Uterus (tissue), 4 donors: ENCODE measurements around the gene BPIFA1. TPM values are rescaled to one million over a fixed set of nuclear protein-coding genes. Genes with fewer than 3 reads are reported as not detected.

Source experiments
- DNase-seq, 2 donors: peaks; one replicate each; pipeline ENCODE4 v3.0.0-alpha.2; 2019 to 2020
- H3K27ac ChIP-seq, 2 donors: fragments of 200-600 bp; sonication (generic); 1 replicate in 1 of 2; 2 replicates in 1 of 2; pipeline ENCODE4 v1.5.1; 2016 to 2018
- H3K27me3 ChIP-seq, 2 donors: fragments of 200-600 bp; sonication (generic); one replicate each; pipeline ENCODE4 v1.5.1; 2018 to 2019; ENCODE audit warnings: control low read depth in 1 of 2
- H3K36me3 ChIP-seq, 2 donors: fragments of 200-600 bp; sonication (generic); one replicate each; pipeline ENCODE4 v1.5.1; 2019; ENCODE audit warnings: control low read depth in 1 of 2
- H3K4me1 ChIP-seq, 2 donors: fragments of 200-600 bp; sonication (generic); one replicate each; pipeline ENCODE4 v1.5.1; 2018 to 2019; ENCODE audit warnings: control low read depth in 1 of 2
- H3K4me3 ChIP-seq, 2 donors: fragments of 200-600 bp; sonication (generic); 1 replicate in 1 of 2; 2 replicates in 1 of 2; pipeline ENCODE4 v1.5.1; 2018 to 2019; ENCODE audit warnings: mild to moderate bottlenecking in 1 of 2
- H3K9me3 ChIP-seq, 2 donors: fragments of 200-600 bp; sonication (generic); one replicate each; pipeline ENCODE4 v1.5.1; 2019; ENCODE audit warnings: control low read depth in 1 of 2
- POLR2A ChIP-seq, 2 donors: fragments of 450-650 bp; IDR thresholded peaks; one replicate each; pipeline ENCODE4 v1.6.1; 2016; ENCODE audit warnings: antibody characterized with exemption in 2 of 2, mild to moderate bottlenecking in 1 of 2, moderate library complexity in 1 of 2
- intact Hi-C: fragments of 100-400 bp; cut with DNase I; formaldehyde crosslinking; loops from one replicate; pipeline ENCODE4 v1.15.1; 2023; ENCODE audit warnings: low total_unique reads
- total RNA-seq, 4 donors: library from RNA; depleted of rRNA in 3 of 4; stranded (reverse); fragments of >200 nt in 3 of 4; gene quantifications; one replicate each; pipeline versions ENCODE4 v1.1.0 to v1.2.4, GENCODE V29; 2014 to 2023
- TF ChIP-seq, protein P1 (sequence below), 4 experiments: fragments of 200-600 bp in 2 of 4; fragments of 450-650 bp in 2 of 4; sonication (generic) in 2 of 4; IDR thresholded peaks; one replicate each; pipeline ENCODE4 v1.5.1; 2016 to 2019; ENCODE audit warnings: antibody characterized with exemption in 4 of 4, mild to moderate bottlenecking in 2 of 4, moderate library complexity in 1 of 4
- donor health status: DM: yes; HTN: yes; CAD: no.

Gene BPIFA1
- total RNA-seq, 4 donors from 2014 or later, result not detected

DNA sequence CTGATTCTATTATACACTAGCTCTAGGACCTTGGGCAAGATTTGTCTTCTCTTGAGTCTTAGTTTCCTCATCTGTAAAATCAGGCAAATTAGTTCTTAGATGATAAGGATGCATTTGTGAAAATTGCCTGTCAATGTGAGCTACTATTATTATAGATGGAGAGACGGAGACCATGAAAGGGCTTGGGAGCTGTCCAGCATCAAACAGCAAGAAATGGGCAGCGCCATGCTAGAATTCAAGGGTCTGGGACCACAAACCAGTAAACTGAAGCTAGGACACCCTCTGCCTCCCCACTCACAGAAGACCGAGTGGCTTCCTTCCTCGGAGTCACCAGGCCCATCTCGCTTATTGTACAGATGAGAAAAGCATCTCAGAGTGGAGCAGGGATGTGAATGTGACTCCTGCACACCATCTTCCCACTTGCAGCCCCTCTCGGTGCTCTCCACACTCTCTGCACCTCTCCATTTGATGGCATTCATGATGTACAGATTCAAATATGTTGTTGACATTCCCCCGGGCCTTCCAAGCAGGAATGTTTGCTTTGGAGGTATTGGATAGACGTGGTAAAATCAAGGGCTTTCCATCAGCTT is 42.8 kb upstream of the BPIFA1 start:
- no peaks in the 10 kb centered on the region for H3K9me3 ChIP-seq
- no peak overlapping the region for H3K27ac ChIP-seq

GRCh38 chr20:33199026-33199425 is 36.8 kb upstream of the BPIFA1 start:
- no peak for DNase-seq
- H3K4me3 ChIP-seq, result no peak overlapping the region
- H3K27me3 ChIP-seq, result no peaks in the 10 kb centered on the region
- H3K9me3 ChIP-seq, result no peaks in the 10 kb centered on the region
- intact Hi-C loops, result no loop called here
- H3K27ac ChIP-seq, result no peak overlapping the region
- TF ChIP-seq, protein P1, sequence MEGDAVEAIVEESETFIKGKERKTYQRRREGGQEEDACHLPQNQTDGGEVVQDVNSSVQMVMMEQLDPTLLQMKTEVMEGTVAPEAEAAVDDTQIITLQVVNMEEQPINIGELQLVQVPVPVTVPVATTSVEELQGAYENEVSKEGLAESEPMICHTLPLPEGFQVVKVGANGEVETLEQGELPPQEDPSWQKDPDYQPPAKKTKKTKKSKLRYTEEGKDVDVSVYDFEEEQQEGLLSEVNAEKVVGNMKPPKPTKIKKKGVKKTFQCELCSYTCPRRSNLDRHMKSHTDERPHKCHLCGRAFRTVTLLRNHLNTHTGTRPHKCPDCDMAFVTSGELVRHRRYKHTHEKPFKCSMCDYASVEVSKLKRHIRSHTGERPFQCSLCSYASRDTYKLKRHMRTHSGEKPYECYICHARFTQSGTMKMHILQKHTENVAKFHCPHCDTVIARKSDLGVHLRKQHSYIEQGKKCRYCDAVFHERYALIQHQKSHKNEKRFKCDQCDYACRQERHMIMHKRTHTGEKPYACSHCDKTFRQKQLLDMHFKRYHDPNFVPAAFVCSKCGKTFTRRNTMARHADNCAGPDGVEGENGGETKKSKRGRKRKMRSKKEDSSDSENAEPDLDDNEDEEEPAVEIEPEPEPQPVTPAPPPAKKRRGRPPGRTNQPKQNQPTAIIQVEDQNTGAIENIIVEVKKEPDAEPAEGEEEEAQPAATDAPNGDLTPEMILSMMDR (IDR thresholded peaks at IDR 0.05), result no peak
- TF ChIP-seq POLR2A (IDR thresholded peaks at IDR 0.05), result no peak
- H3K4me1 ChIP-seq, result no peaks in the 10 kb centered on the region
- no peaks in the 10 kb centered on the region for H3K36me3 ChIP-seq

More for the DNA sequence above, 42.8 kb upstream of the BPIFA1 start:
- Histone ChIP-seq H3K4me1 (no peaks in the 10 kb centered on the region), H3K4me3 (no peak overlapping the region), H3K36me3 (no peaks in the 10 kb centered on the region), H3K27me3 (no peaks in the 10 kb centered on the region)
- intact Hi-C loops, result no loop called here
- DNase-seq, result no peak
- TF ChIP-seq POLR2A (IDR thresholded peaks at IDR 0.05), result no peak
- TF ChIP-seq, protein P1 (IDR thresholded peaks at IDR 0.05), result no peak

DNA sequence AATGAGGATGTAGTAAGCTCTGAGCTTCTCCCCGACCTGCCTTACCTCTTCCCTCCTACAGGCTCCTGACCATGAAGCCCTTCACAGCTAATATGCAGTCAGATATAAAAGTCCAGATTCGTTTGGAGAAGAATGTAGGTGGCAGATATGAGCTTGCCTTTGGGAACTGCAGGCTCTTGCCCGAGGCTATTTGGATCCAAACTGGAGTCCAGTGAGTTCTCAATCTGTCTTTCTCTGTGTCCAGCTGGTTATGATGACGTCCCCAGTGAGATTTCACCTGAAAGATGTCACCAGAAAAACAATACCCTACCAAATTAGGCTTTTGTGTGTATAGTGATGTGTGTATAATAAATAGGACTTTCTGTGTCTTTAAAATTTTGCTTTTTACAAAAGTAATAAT is 33.3 kb upstream of the BPIFA1 start:
- Histone ChIP-seq H3K27ac (no peak overlapping the region), H3K27me3 (no peaks in the 10 kb centered on the region), H3K9me3 (no peaks in the 10 kb centered on the region), H3K4me1 (no peaks in the 10 kb centered on the region), H3K36me3 (no peaks in the 10 kb centered on the region), H3K4me3 (no peak overlapping the region)
- TF ChIP-seq POLR2A (IDR thresholded peaks at IDR 0.05), result no peak
- TF ChIP-seq, protein P1 (IDR thresholded peaks at IDR 0.05), result no peak
- no peak for DNase-seq
- intact Hi-C loops, result no loop called here

GRCh38 chr20:33203444-33203843 is 32.4 kb upstream of the BPIFA1 start:
- no peak for DNase-seq
- TF ChIP-seq, protein P1 (IDR thresholded peaks at IDR 0.05), result no peak
- TF ChIP-seq POLR2A (IDR thresholded peaks at IDR 0.05), result no peak
- Histone ChIP-seq H3K27ac (no peak overlapping the region), H3K27me3 (no peaks in the 10 kb centered on the region), H3K4me3 (no peak overlapping the region), H3K9me3 (no peaks in the 10 kb centered on the region), H3K36me3 (no peaks in the 10 kb centered on the region), H3K4me1 (no peaks in the 10 kb centered on the region)
- intact Hi-C loops, result no loop called here

- TF ChIP-seq, protein P1 (IDR thresholded peaks at IDR 0.05), result no peak
- no peak for TF ChIP-seq POLR2A (IDR thresholded peaks at IDR 0.05)
- no peak overlapping the region for H3K27ac ChIP-seq
- H3K27me3 ChIP-seq, result no peaks in the 10 kb centered on the region
- intact Hi-C loops, result no loop called here
- DNase-seq, result peak in 1 of 2 donors; percentile 18
- H3K4me3 ChIP-seq, result no peak overlapping the region
- no peaks in the 10 kb centered on the region for H3K36me3 ChIP-seq
- H3K4me1 ChIP-seq, result no peaks in the 10 kb centered on the region
- H3K9me3 ChIP-seq, result no peaks in the 10 kb centered on the region
These were observed 26.0 kb upstream of the BPIFA1 start for GRCh38 chr20:33209789-33210188.
